Stimulated activated CD4-positive, alpha-beta T cell treated with anti-CD3 and anti-CD28 coated beads, Interleukin-12 subunit alpha, Interleukin-12 subunit beta, amount 100 ng/mL, for 4 hours (primary cell): Measurements from ENCODE around the gene OR14J1.
"Not testable (repeated sequence)": the region's sequence is repeated elsewhere in the genome, so short reads cannot be mapped to it uniquely, and the experiment has no call there.

Experiments
- DNase-seq: peaks from one replicate; pipeline ENCODE4 v3.0.0-alpha.2; 2020

Gene OR14J1, protein sequence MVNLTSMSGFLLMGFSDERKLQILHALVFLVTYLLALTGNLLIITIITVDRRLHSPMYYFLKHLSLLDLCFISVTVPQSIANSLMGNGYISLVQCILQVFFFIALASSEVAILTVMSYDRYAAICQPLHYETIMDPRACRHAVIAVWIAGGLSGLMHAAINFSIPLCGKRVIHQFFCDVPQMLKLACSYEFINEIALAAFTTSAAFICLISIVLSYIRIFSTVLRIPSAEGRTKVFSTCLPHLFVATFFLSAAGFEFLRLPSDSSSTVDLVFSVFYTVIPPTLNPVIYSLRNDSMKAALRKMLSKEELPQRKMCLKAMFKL

DNA sequence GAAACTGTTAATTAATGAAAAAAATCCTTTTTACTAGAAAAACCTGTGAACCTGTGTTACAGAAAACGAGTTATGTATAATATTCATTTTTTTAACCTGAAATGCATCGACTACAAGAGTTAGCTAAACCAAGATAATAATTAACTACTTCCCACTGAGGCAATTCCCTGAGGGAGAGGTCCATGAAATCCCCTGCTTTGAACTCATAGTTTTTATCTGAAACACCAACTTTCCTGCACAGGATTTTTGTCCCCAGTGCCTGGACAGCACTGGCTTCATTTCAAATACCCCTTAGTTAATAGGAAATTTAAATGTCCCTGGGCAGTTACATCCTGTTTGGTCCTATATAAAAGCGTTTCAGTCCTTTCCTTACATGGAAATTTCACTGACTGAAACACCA lies at the start of gene OR14J1:
Gene OR14J1 (plus strand): TSS at position 386 of the 400 bp plus-strand sequence. CDS start 4,989 bp downstream, outside the sequence.
- no peak for DNase-seq

GRCh38 chr6:29251736-29252135 lies 49.8 kb upstream of the OR14J1 start:
- no peak for DNase-seq

- DNase-seq: no peak
Observed at GRCh38 chr6:29255530-29255929, 46.0 kb upstream of the OR14J1 start.

DNA sequence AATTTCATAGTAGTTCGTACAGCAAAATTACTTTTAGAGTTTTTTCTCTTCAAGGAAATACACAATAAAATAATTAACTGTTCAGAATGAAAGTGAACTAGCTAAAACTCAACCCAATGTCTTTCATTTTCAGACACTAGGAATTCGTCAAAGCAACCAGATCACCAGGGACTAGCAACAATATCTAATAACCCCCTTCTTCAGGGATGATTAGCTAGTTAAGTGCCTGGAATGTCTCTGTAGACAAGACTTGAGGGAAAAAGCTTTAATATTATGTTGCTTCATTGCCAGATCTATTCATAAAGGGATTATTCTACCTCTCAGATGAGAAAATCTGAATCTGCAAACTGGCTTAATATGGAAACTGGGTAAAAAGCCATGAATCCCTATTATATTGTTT lies 41.8 kb upstream of the OR14J1 start:
- no peak for DNase-seq

- DNase-seq: no peak
Observed at GRCh38 chr6:29263001-29263400, 38.5 kb upstream of the OR14J1 start.

- no peak for DNase-seq
Observed at GRCh38 chr6:29294499-29294914, 7.0 kb upstream of the OR14J1 start.

GRCh38 chr6:29295181-29295585 lies 6.3 kb upstream of the OR14J1 start:
- DNase-seq: no peak

DNA sequence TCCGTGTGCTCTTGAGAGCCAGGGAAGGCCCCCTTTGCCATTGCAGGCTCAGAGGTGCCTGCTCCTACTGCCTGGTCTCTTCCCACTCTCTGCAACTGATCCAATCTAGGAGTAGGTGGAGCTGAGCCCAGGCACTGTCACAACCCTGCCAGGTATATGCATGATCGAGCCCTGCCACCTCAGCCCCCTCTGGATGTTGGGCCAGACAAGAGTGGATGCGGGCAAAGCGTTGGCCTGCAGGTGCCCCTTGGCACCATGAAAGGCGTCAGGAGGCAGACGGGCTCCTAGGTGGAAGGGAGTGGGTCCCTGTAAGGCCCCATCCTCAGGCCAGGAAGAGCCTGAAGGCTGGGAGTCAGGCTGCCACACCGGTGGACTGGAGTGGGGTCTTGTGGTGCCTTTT lies 5.9 kb upstream of the OR14J1 start:
- no peak for DNase-seq

DNA sequence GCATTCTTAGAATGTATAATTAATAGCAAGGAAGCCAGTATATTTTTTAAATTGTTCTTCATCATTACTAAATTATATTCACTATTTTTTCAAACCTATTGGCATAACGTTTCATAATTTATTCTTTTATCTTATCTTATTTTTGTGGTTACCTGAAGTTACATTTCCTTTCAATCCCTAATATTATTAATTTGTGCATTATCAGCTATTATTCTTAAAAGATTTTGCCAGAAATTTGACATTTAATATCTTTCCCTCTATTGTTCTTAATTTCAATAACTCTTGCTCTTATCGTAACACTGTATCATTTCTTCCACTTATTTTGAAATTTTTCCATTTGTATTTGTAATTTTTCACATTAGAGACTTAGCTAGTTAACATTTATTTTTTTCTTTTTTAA lies 18.4 kb downstream of the OR14J1 start:
- no peak for DNase-seq

- DNase-seq: not testable (repeated sequence)
Observed at GRCh38 chr6:29323332-29323731, 21.8 kb downstream of the OR14J1 start.

DNA sequence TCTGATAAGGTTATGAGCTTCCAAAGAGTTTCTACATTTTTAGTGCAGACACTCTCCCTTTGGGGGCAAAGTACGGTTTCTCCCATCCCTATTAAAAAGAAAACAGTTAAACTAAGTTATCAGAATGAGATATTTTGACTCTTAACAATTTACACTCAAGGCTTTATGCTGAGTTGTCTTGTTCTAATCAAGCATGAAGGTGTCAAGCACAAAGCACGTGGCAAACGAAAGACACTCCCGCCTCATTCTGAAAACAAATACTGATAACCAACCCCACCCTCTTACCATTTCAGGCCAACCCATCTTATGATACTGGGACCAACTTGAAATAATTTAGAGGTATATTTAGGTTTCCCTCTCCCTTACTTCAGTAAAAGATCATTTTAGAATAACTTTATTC lies 24.3 kb downstream of the OR14J1 start:
- no peak for DNase-seq

DNA sequence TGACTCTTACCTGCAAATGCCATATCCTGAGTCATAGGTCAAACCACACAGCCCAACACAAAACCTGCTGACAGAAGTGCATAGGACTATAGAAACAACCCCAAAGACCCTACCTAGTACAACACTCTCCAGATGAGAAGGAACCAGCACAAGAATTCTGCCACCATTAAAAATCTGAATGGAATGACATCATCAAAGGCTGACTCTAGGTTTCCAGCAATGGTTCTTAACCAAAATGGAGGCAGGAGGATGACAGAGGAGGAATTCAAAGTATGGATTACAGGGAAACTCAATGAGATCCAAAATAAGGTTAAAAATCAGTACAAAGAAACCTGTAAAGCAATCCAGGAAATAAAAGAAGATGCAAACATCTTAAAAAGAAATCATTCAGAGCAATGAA lies 31.2 kb downstream of the OR14J1 start:
- DNase-seq: no peak

DNA sequence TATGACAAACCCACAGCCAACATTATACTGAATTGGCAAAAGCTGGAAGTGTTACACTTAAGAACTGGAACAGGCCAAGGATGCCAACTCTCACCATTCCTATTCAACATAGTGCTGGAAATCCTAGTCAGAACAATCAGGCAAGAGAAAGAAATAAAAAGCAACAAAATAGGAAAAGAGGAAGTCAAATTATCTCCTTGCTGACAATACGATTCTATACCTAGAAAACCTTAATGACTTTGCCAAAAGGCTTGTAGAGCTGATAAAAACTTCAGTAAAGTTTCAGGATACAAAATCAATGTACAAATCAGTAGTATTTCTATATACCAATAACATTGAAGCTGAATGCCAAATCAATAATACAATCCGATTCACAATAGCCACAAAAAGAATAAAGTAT lies 34.8 kb downstream of the OR14J1 start:
- DNase-seq: no peak

GRCh38 chr6:29345380-29345779 lies 43.9 kb downstream of the OR14J1 start:
- DNase-seq: no peak

DNA sequence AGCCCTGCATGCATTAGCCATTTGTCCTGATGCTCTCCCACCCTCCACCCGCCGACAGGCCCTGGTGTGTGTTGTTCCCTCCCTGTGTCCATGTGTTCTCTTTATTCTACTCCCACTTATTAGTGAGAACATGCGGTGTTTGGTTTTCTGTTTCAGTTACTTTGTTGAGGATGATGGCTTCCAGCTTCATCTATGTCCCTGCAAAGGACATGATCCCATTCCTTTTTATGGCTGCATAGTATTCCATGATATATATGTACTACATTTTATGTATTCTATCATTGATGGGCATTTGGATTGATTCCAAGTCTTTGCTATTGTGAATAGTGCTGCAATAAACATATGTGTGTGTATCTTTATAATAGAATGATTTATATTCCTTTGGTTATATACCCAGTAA lies 47.8 kb downstream of the OR14J1 start:
- not testable (repeated sequence) for DNase-seq

DNA sequence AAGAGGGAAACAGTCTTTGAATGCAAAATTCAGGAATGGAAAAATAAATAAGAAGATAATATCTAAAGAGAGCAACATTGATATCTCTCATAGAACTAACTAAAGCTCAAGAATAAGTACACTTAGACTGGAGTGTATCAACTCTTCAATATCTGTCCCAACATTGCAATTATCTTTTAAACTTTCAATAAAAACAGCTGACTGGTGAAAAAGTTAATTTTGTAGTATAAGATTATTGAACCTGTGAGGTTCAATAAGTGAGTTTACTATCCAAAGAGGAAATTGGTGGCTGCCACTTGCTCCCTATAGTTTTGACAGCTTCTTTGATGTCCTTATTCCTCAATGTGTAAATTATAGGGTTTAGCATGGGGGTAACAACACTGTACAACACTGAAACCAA lies 53.5 kb downstream of the OR14J1 start:
- DNase-seq: no peak

DNA sequence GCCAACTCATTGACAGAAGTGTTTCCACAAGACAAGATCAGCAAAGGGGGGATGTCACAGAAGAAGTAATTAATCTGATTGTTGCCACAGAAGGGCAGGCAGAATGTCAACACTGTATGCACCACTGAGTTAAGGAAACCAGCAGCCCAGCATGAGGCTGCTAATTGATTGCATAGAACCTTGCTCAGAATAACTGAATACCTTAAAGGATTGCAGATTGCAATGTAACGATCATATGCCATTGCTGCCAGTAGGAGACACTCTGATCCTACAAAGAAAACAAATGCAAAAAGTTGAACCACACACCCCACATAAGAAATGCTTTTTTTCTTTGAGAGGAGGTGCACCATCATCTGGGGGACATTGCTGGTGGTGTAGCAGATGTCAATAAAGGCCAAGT lies 54.1 kb downstream of the OR14J1 start:
- no peak for DNase-seq
